ENCODE measurements around the gene WIPF3.

The WIPF3 gene

DNA sequence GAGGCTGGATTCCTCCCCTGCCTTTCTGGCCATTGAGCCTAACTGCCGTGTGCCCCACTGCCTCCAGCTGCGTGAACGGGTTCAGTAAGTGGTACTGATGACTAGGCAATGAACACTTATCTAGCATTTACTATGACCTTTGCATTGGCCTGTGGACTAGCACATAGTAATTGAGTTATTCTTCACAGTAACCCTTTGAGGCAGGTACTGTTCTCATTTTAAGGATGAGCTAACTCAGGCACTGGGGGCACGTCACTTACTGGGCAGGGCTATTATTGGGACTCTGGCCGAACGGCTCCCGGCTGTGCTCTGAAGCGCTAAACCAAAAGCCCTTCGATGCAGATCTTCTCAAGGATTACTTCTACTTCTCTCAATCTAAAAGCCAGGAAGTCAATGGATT, 38.3 kb downstream of the WIPF3 start:
- H3K4me3 Mint-ChIP-seq = no peak overlapping the region
- peaks cover 11 to 16% of the 10 kb centered on the region in 2 donors for H3K27me3 Mint-ChIP-seq
- ATAC-seq (replicated peaks) (no peak), DNase-seq (no peak)
- no peaks in the 10 kb centered on the region for H3K4me1 Mint-ChIP-seq
- no peaks in the 10 kb centered on the region for H3K9me3 Mint-ChIP-seq
- H3K27ac Mint-ChIP-seq = no peak overlapping the region
- no peaks in the 10 kb centered on the region for H3K36me3 Mint-ChIP-seq

DNA sequence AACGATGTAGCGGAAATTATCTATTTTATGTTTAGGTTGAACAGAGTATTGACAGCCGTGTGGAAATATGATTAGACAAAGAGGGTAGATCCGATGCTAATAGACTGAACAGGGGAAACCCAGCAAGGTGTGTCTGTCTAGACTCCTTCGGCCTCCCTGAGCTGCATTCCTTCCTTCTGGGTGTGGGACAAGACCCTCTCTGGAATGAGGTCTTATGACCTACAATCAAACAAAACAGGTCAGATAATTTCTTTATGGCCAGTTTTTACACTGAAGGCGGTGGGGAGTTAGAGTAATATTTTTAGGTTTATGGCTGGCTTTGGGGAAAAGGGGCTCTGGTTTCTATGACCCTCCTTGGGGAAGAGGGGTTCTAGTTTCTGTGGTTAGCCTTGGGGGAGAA, 41.2 kb downstream of the WIPF3 start:
- Mint-ChIP-seq H3K27me3 (peaks cover 16% of the 10 kb centered on the region in 2 donors), H3K4me3 (no peak overlapping the region), H3K9me3 (no peaks in the 10 kb centered on the region), H3K36me3 (no peaks in the 10 kb centered on the region), H3K4me1 (no peaks in the 10 kb centered on the region), H3K27ac (no peak overlapping the region)
- DNase-seq (no peak), ATAC-seq (replicated peaks) (no peak)

DNA sequence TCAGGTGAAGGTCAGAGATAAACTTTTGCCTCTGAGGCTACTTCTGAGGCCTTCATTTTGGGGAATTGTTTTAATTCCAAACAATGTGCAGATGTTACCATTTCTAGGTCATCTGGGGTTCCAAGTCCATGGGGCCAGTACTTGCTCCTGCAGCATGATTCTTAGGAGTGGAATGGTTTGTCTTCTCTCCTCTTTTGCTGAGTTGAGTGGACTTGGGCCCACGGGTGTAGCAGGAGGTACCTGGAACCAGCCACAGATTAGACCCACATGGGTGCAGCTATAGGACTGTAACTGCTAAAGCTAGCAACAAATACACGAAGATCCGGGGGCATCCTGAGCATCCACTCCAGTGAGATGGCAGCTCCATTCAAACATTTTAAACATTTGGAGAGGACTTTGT, 41.6 kb downstream of the WIPF3 start:
- Mint-ChIP-seq H3K36me3 (no peaks in the 10 kb centered on the region), H3K4me1 (no peaks in the 10 kb centered on the region), H3K4me3 (no peak overlapping the region), H3K27me3 (peaks cover 12 to 15% of the 10 kb centered on the region in 2 donors), H3K27ac (no peak overlapping the region), H3K9me3 (no peaks in the 10 kb centered on the region)
- DNase-seq (no peak), ATAC-seq (replicated peaks) (no peak)

DNA sequence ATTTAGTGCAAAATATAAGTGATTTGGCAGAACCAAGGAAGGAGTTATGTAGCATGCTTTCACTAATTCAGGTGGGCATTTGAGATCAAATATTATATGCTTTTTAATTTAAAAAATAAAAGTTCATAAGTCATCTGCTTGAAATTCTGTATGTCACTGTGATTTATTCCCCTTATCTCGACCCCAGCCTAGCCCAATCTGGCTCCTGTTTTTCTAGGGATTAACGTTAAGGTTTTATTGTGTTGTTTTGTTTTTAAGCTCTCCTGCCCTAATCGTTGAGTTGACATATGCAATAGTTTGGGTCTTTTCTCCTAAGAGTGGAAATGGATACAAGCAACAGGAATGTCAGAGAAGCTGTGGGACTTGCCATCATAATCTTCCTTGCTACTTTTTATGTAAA, 42.6 kb downstream of the WIPF3 start:
- no peaks in the 10 kb centered on the region for H3K9me3 Mint-ChIP-seq

DNA sequence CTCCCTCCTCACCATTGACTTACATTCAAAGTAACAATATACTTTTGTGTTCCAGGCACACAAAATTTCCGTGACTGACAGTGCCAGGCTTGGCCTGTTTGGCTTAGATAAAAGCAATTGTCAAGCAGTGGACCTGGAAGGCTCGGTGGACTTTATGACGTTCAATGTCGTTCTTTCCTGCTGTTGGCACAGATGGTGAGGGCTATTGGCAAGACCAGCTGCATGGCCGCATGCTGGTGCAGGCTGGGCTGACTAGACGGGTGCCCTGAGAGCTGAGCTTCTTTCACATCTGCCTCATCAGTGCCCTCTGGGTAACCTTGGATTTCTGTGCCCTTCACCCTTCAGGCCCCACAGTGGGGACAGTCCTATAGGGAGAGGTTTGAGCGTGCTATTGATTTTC, 45.2 kb downstream of the WIPF3 start:
- no peak overlapping the region for H3K27ac Mint-ChIP-seq
- no peaks in the 10 kb centered on the region for H3K9me3 Mint-ChIP-seq
- H3K27me3 Mint-ChIP-seq = peaks cover 4 to 17% of the 10 kb centered on the region in 2 donors
- no peak for DNase-seq
- H3K36me3 Mint-ChIP-seq = no peaks in the 10 kb centered on the region
- H3K4me1 Mint-ChIP-seq = no peaks in the 10 kb centered on the region
- no peak overlapping the region for H3K4me3 Mint-ChIP-seq
- ATAC-seq (replicated peaks) = no peak

More for the DNA sequence above, 42.6 kb downstream of the WIPF3 start:
- H3K27ac Mint-ChIP-seq = no peak overlapping the region
- H3K36me3 Mint-ChIP-seq = no peaks in the 10 kb centered on the region
- H3K4me3 Mint-ChIP-seq = no peak overlapping the region
- DNase-seq (no peak), ATAC-seq (replicated peaks) (no peak)
- peaks cover 10 to 12% of the 10 kb centered on the region in 2 donors for H3K27me3 Mint-ChIP-seq
- H3K4me1 Mint-ChIP-seq = no peaks in the 10 kb centered on the region

DNA sequence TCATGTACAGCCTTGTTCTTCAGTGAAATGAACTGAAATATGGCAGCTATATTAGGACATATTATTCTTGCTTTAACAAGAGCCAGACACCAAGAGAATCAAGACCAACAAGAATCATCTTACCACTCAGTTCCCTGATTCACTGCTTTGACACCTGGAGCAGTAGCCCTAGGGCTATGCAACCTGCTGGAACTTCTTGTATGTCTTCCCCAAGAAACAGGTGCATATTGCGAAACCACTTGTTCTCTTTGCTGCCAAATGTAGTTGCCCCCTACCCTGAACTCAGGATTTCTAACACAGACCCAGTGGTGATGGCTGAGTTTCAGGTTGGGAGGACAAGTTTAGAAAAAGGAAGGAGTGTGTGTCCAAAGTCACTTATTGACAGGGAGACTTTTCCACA, 46.1 kb downstream of the WIPF3 start:
- Mint-ChIP-seq H3K9me3 (no peaks in the 10 kb centered on the region), H3K4me1 (no peaks in the 10 kb centered on the region), H3K27me3 (peaks cover 4 to 13% of the 10 kb centered on the region in 2 donors), H3K4me3 (no peak overlapping the region), H3K27ac (no peak overlapping the region), H3K36me3 (no peaks in the 10 kb centered on the region)
- ATAC-seq (replicated peaks) = no peak
- no peak for DNase-seq

DNA sequence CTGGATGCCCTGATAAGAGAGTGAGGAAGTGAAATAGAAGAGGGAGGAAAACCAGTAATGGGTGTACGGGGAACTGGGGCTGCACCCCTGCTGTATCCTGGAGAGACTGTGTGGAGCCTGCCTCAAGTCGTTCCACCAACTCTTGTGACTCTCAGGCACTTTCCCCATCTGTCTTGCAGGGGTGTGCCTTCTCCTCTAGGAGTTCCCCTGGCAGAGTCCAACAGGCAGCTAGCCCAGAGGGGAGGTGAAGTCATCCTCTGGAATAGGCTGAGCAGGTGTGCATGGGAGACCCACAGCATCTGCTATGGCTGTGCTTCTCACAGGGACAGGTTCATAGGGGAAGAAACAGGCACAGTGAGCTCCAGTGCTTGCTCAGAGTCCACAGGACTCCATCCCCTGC, 46.8 kb downstream of the WIPF3 start:
- no peak for ATAC-seq (replicated peaks)
- Mint-ChIP-seq H3K4me3 (no peak overlapping the region), H3K4me1 (no peaks in the 10 kb centered on the region), H3K27ac (no peak overlapping the region), H3K27me3 (peaks cover 4 to 13% of the 10 kb centered on the region in 2 donors), H3K9me3 (no peaks in the 10 kb centered on the region), H3K36me3 (no peaks in the 10 kb centered on the region)
- DNase-seq = no peak

DNA sequence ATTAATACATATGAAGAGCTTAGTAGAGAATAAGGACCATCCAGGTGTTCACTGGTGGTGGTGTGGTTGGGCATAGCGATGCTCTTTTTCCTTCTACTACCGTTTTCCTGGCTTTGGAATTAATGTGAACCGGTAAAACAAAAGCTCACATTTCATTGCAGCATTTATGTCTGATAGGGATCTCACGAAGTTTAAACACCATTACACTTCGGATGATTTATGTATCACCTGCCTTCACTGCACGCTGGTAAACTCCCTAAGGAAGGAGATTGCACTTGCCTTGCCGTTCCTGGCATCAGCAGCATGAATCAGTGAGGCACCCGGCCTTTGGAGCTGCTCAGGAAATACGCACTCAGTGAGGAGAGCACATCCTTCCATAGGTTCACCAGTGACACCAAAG, 47.5 kb downstream of the WIPF3 start:
- no peak for ATAC-seq (replicated peaks)
- H3K4me3 Mint-ChIP-seq = no peak overlapping the region
- DNase-seq = no peak
- no peaks in the 10 kb centered on the region for H3K9me3 Mint-ChIP-seq
- H3K27ac Mint-ChIP-seq = no peak overlapping the region
- no peaks in the 10 kb centered on the region for H3K36me3 Mint-ChIP-seq
- peaks cover 4 to 14% of the 10 kb centered on the region in 2 donors for H3K27me3 Mint-ChIP-seq
- H3K4me1 Mint-ChIP-seq = no peaks in the 10 kb centered on the region

DNA sequence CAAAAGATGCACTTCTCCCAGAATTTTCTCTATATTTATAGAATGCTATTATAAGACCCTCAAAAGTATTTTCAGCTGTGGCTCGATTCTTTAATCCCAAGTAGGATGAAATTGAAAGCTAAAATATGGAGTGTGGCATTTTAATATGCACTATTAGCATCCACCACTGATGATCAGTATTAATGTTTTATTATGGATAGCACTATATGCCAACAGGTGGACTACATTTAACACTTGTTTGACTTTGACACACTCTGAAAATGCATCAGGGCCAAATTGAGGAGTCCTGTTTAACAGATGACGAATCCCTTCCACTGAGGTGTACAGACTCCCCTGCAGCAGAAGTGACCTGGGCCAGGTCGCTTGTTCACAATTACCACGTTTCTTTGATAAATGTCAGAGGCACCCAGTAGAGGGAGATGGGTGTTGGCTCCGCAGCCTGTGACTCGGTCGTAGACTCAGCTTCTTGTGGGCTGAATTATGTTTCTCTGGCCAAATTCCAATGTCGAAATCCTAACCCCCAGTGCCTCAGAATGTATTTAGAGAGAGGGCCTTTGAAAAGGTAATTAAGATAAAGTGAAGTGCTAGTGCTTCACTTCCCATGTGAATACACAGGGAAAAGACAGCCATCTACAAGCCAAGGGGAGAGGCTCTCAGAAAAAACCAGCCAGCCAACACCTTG, 48.1 kb downstream of the WIPF3 start:
- Mint-ChIP-seq H3K4me3 (no peak overlapping the region), H3K36me3 (no peaks in the 10 kb centered on the region), H3K27me3 (peaks cover 10 to 18% of the 10 kb centered on the region in 2 donors), H3K4me1 (peaks cover 0 to 2% of the 10 kb centered on the region in 2 donors), H3K27ac (no peak overlapping the region), H3K9me3 (no peaks in the 10 kb centered on the region)
- ATAC-seq (replicated peaks) = no peak
- no peak for DNase-seq

DNA sequence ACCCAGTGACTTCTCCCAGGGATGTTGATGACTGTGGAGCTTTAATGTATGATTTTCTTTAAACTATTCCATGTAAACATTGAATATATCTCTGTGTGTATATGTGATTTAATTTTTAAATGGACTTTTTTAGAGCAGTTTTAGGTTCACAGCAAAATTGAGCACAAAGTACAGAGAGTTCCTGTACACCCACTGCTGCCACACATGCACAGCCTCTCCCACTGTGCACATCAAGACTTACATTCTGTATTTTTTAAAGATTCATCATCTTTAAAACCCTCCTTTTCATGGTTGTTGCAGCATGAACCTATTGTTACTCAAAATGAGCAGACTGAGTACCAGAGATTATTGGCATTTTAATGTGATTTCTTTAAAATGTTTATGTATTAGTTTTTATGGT, 51.3 kb downstream of the WIPF3 start:
- Mint-ChIP-seq H3K36me3 (no peaks in the 10 kb centered on the region), H3K9me3 (no peaks in the 10 kb centered on the region), H3K4me3 (no peak overlapping the region), H3K27ac (no peak overlapping the region), H3K27me3 (peaks cover 9 to 10% of the 10 kb centered on the region in 2 donors), H3K4me1 (peaks cover 0 to 2% of the 10 kb centered on the region in 2 donors)
- DNase-seq (no peak), ATAC-seq (replicated peaks) (no peak)

DNA sequence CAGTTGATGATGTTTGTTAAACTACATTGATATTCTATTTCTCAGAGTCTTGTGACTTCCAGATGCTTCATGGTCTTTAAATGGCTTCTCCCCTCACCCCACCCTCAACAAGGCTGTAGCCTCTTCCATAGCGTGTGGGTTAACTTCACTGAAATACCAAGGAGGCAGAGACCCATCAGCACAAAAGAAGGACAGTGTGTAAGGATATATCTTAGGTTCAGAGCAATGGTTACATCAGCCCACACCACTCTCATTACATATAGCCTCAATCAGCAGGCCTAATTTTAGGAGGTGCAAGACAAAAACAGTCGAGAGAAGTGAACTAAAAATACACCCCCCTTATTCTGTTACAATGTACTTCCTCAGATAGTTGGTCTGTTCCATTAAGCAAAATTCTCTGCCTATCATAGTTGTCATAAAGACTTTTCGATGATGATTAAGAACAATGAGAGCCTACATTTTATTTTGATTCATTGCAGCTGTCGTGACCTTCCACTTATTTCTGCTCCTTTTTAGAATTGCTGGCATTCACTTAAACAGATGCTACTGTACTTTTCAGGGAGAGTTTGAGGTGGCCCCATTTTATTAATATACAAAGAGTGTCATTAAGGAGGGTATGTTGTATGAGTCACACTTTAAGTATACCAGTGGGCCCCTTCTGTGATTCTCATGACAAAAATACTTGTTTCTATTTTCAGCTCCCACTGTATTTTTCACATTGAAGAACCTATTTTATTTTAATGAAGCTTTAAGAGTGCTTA, 52.1 kb downstream of the WIPF3 start:
- no peak overlapping the region for H3K4me3 Mint-ChIP-seq
- no peak overlapping the region for H3K27ac Mint-ChIP-seq
- ATAC-seq (replicated peaks) (no peak), DNase-seq (no peak)
- H3K27me3 Mint-ChIP-seq = peaks cover 9 to 10% of the 10 kb centered on the region in 2 donors
- H3K36me3 Mint-ChIP-seq = no peaks in the 10 kb centered on the region
- no peaks in the 10 kb centered on the region for H3K9me3 Mint-ChIP-seq
- H3K4me1 Mint-ChIP-seq = peaks cover 0 to 2% of the 10 kb centered on the region in 2 donors

DNA sequence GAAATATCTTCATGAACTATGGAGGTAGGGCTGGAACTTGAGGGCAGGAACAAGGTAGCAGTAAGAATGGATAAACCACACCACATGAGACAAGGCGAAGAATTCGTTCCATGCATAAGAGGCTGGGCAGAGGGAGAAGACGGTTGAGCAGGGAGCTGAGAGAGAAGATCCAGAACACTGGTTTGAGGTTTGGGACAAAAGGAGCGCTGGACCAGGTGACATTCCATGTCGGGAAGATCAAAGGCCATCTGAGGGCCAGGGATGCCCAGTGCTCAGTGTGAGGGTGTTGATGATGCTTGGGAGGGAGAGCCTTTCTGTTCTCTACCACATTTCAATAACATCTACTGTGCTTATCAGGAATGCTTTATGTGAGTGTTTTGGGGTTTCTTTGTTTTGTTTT, 52.8 kb downstream of the WIPF3 start:
- ATAC-seq (replicated peaks) = no peak
- H3K36me3 Mint-ChIP-seq = no peaks in the 10 kb centered on the region

DNA sequence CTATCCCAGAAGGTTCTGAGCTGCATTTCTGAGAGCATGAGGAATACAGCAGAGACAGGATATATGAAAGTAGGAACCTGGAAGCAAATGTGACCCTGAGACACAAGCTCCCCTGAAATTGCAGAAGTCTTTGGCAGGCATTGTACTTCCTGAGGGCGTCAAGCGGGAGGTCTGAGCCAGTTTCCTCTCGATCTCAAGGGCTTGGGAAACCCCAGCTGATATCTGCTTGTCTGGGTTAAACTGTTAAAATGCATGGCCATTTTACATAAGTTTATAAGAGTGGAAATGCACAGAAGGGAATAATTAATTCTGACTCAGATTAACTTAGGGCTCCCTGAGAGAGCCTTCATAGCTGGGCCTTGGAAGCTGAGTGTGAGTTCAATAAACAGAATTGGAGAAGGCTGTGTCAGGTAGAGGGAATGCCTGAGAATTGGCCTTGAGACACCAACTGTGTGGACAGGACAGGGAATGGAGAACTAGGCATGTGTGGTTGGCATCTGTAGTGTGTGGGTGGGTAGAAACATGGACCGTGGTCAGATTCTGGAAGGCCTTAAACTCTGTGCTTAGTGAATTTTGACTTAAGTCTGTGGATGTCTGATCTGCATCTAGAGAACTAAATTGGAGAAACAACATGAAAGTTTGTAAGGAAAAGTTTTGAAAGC, 53.3 kb downstream of the WIPF3 start:
- ATAC-seq (replicated peaks) (no peak), DNase-seq (no peak)
- Mint-ChIP-seq H3K4me1 (peaks cover 0 to 2% of the 10 kb centered on the region in 2 donors), H3K4me3 (no peak overlapping the region), H3K27ac (no peak overlapping the region), H3K9me3 (no peaks in the 10 kb centered on the region), H3K36me3 (no peaks in the 10 kb centered on the region), H3K27me3 (peaks cover 9 to 10% of the 10 kb centered on the region in 2 donors)

More for the DNA sequence above, 52.8 kb downstream of the WIPF3 start:
- H3K4me1 Mint-ChIP-seq = peaks cover 0 to 2% of the 10 kb centered on the region in 2 donors
- no peaks in the 10 kb centered on the region for H3K9me3 Mint-ChIP-seq
- H3K4me3 Mint-ChIP-seq = no peak overlapping the region
- H3K27ac Mint-ChIP-seq = no peak overlapping the region
- DNase-seq = no peak
- H3K27me3 Mint-ChIP-seq = peaks cover 9 to 10% of the 10 kb centered on the region in 2 donors

DNA sequence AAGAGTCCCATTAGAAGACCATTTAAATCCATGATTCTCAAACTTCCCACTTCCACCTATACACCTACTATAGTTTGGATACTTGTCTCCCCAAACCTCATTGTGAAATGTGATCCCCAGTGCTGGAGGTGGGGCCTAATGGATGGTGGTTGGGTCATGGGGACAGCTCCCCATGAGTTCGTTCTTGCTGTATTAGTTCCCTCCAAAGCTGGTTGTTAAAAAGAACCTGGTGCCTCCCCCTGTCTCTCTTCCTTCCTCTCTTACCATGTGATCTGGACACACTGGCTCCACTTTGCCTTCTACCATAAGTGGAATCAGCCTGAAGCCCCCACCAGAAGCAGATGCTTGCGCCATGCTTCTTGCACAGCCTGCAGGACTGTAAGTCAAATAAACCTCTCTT, 53.9 kb downstream of the WIPF3 start:
- Mint-ChIP-seq H3K27me3 (peaks cover 7 to 8% of the 10 kb centered on the region in 2 donors), H3K9me3 (no peaks in the 10 kb centered on the region), H3K4me1 (peaks cover 0 to 2% of the 10 kb centered on the region in 2 donors), H3K36me3 (no peaks in the 10 kb centered on the region), H3K27ac (no peak overlapping the region), H3K4me3 (no peak overlapping the region)
- no peak for DNase-seq
- no peak for ATAC-seq (replicated peaks)

DNA sequence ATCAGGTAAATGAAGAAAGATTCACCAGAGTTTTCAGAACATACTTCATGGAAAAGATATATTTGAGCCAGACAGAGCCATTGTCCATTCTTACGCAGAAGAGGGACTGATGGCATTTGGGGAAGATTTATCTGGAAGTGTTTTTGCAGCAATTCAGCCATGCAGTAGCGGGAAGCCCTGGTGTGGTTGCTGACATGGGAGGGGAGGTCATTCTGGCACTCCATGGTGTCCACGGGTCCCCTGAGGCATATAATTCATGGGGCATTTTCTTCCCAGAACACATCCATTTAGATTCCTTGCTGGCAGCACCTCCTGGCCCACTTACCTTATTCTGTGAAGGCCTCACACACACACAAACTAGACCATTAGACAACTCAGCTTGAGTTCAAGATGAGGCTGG, 55.6 kb downstream of the WIPF3 start:
- no peak overlapping the region for H3K4me3 Mint-ChIP-seq
- ATAC-seq (replicated peaks) = no peak
- no peak overlapping the region for H3K27ac Mint-ChIP-seq
- DNase-seq = no peak
- peaks cover 4 to 5% of the 10 kb centered on the region in 2 donors for H3K27me3 Mint-ChIP-seq
- no peaks in the 10 kb centered on the region for H3K36me3 Mint-ChIP-seq
- peaks cover 0 to 2% of the 10 kb centered on the region in 2 donors for H3K4me1 Mint-ChIP-seq
- no peaks in the 10 kb centered on the region for H3K9me3 Mint-ChIP-seq
